ENCODE measurements around the gene FOXO4.
A peak's percentile ranks its signal among the peaks of the same experiment; 100 is the strongest.

FOXO4 gene

GRCh38 chrX:71082822-71083221, 12.8 kb upstream of the FOXO4 start:
- TF ChIP-seq CTCF (IDR thresholded peaks at IDR 0.05; ENCODE audit: control insufficient read depth, extremely low read depth, insufficient read depth) = no peak
- H3K4me3 ChIP-seq (ENCODE audit: low read depth, low read length) = no peak overlapping the region
- DNase-seq (ENCODE audit: low read depth) = no peak

- H3K4me3 ChIP-seq (ENCODE audit: low read depth, low read length) = no peak overlapping the region
- DNase-seq (ENCODE audit: low read depth) = no peak
- no peak for TF ChIP-seq CTCF (IDR thresholded peaks at IDR 0.05; ENCODE audit: control insufficient read depth, extremely low read depth, insufficient read depth)
Measured at GRCh38 chrX:71085900-71086299, 9.8 kb upstream of the FOXO4 start.

- TF ChIP-seq CTCF (IDR thresholded peaks at IDR 0.05; ENCODE audit: control insufficient read depth, extremely low read depth, insufficient read depth) = no peak
- DNase-seq (ENCODE audit: low read depth) = no peak
- H3K4me3 ChIP-seq (ENCODE audit: low read depth, low read length) = no peak overlapping the region
Measured at GRCh38 chrX:71091263-71091662, 4.4 kb upstream of the FOXO4 start.

- peak overlapping the region; percentile 60 for H3K4me3 ChIP-seq (ENCODE audit: low read depth, low read length)
- no peak for DNase-seq (ENCODE audit: low read depth)
- TF ChIP-seq CTCF (IDR thresholded peaks at IDR 0.05; ENCODE audit: control insufficient read depth, extremely low read depth, insufficient read depth) = no peak
Measured at GRCh38 chrX:71095033-71095432, 618 bp upstream of the FOXO4 start.

GRCh38 chrX:71095981-71096759, 519 bp downstream of the FOXO4 start:
- TF ChIP-seq CTCF (IDR thresholded peaks at IDR 0.05; ENCODE audit: control insufficient read depth, extremely low read depth, insufficient read depth) = no peak
- DNase-seq (ENCODE audit: low read depth) = no peak
- peak overlapping the region; percentile 60 for H3K4me3 ChIP-seq (ENCODE audit: low read depth, low read length)

GRCh38 chrX:71096760-71097032, 1.0 kb downstream of the FOXO4 start:
- TF ChIP-seq CTCF (IDR thresholded peaks at IDR 0.05; ENCODE audit: control insufficient read depth, extremely low read depth, insufficient read depth) = no peak
- H3K4me3 ChIP-seq (ENCODE audit: low read depth, low read length) = peak overlapping the region; percentile 60
- DNase-seq (ENCODE audit: low read depth) = no peak

GRCh38 chrX:71098302-71098701, 2.7 kb downstream of the FOXO4 start:
- DNase-seq (ENCODE audit: low read depth) = no peak
- TF ChIP-seq CTCF (IDR thresholded peaks at IDR 0.05; ENCODE audit: control insufficient read depth, extremely low read depth, insufficient read depth) = peak; percentile 28
- H3K4me3 ChIP-seq (ENCODE audit: low read depth, low read length) = no peak overlapping the region

Measured in LNCaP clone FGC (cell line).